Choroid plexus epithelial cell (primary cell): ENCODE measurements around the gene PPP1R7.
A peak's percentile ranks its signal among the peaks of the same experiment; 100 is the strongest.

Experiments
- DNase-seq: peaks from one replicate; pipeline ENCODE4 v3.0.0-alpha.2; 2010; ENCODE audit warnings: low read depth
- H3K4me3 ChIP-seq: 2 replicates; pipeline ENCODE4 v1.5.1; 2011; ENCODE audit warnings: low read depth, mild to moderate bottlenecking, control low read depth, low read length, moderate library complexity
- TF ChIP-seq, protein P1 (sequence below): conservative IDR thresholded peaks from 2 replicates; pipeline ENCODE4 v1.5.1; 2011; ENCODE audit warnings: low read depth, mild to moderate bottlenecking, control low read depth, inconsistent platforms, low read length, moderate library complexity

Gene PPP1R7

DNA sequence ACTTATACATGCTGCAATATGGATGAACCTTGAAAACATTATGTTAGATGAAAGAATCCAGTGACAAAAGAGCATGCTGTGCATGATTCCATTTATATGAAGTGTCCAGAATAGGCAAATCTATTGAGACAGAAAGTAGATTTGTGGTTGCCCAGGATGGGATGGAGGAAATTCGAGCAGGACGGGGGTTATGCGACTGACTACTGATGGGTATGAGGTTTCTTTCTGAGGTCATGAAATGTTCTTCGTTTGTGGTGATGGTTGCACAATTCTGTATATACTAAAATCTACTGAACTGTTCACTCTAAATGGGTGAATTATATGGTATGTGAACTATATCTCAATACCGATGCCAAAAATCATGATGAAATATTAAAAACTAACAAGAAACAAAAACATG, 29.3 kb upstream of the PPP1R7 start:
- TF ChIP-seq, protein P1, sequence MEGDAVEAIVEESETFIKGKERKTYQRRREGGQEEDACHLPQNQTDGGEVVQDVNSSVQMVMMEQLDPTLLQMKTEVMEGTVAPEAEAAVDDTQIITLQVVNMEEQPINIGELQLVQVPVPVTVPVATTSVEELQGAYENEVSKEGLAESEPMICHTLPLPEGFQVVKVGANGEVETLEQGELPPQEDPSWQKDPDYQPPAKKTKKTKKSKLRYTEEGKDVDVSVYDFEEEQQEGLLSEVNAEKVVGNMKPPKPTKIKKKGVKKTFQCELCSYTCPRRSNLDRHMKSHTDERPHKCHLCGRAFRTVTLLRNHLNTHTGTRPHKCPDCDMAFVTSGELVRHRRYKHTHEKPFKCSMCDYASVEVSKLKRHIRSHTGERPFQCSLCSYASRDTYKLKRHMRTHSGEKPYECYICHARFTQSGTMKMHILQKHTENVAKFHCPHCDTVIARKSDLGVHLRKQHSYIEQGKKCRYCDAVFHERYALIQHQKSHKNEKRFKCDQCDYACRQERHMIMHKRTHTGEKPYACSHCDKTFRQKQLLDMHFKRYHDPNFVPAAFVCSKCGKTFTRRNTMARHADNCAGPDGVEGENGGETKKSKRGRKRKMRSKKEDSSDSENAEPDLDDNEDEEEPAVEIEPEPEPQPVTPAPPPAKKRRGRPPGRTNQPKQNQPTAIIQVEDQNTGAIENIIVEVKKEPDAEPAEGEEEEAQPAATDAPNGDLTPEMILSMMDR = no peak
- H3K4me3 ChIP-seq = no peak overlapping the region
- DNase-seq = peak; percentile 76

DNA sequence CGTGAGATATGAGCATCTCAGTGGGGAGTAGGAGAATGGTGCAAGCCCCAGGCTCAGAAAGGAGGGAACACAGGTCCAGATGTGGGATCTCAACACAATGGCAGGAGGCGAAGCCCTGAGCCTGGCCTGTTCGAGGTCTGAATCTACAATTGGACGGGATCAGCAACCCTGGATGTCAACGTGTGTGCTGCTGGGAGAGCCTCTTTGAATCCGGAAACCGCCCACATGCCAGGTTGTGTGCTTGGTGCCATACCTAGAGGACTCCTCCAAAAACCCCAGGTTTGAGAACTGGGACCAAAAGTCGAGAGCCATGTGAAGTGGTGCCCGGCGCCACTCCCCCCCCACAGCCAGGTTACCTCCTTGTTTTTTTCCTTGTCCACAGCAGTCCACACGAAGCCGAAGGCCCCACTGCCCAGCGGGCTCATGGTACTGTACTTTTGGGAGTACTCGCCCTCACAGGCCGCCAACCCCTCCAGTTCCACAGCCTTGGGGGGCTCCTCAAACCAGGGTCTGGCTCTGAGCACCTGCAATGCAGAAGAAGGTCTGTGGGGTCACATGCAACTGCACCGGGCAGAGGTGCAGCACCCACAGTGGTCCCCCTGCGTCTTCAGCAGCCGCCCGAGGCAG, 27.8 kb upstream of the PPP1R7 start:
- TF ChIP-seq, protein P1 = no peak
- no peak for DNase-seq
- H3K4me3 ChIP-seq = no peak overlapping the region

DNA sequence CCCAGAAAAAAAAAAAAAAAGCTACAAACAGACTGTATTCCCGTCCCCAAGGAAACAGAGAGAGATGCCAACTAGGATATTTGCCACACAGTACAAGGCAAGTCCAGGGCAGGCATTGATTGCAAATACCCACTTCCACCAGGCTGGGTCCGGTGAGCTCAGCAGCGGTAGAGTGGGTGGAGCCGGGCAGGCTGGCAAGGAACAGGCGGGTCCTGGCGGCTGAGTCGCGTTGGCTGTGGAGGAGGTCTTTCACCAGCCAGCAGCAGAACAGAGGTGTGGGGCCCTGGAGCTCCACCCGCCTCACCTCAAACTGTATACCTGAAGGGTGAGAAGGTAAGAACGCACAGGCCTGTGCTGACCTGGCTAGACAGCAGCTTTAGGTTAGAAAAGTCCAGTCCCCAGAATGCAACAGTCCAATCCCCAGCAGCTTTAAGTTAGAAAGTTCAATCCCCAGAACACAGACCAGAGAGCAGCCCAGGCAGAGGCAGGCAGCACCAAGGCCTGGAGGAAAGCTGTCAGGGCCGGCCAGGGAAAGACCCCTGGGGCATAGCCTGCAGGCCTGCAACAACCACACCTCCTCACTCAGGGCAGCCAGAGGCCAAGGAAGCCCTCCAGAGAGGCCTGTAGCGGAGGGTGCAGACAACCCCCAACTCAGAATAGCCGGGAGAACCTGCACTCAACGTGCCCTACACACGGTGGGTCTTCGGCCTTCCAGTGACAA, 26.3 kb upstream of the PPP1R7 start:
- TF ChIP-seq, protein P1 = no peak
- DNase-seq = no peak
- no peak overlapping the region for H3K4me3 ChIP-seq

DNA sequence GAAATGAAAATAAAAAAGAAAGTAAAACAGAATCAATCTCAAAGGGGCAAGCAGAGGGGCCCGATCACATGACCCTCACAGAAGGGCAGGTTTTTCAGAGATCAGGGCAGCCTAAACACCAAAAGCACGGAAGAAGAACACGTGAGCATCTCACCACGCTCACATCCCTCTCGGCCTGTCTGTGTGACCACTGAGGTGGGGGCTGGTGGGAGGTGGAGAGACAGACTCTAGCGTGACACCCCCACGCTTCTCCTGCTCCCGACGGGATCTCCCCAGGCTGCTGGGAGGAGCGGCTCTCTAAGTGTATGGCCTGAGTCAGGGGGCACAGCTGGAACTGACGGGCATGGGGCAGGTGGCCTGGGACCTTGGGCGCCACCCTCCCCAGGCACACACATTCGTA, 24.6 kb upstream of the PPP1R7 start:
- TF ChIP-seq, protein P1 = no peak
- H3K4me3 ChIP-seq = no peak overlapping the region
- no peak for DNase-seq

DNA sequence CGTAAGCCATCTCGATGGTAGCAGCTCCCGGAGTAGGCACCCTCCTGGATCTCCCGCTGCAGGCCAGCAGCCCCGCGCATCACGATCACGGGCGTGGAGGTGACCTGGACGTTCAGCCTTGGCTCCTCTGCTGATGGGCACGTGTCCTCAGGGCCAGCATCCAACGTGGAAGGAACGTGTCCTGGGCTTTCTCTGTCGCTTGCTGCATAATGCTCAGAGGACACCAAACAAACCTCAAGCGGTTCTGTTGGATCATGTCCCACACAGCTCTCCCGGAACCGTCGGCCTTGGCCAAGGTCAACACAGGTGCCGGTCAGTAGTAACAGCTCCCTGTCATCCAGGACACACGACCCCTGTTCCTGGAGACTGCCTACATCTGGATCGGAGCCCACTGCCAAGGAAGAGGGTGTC, 24.1 kb upstream of the PPP1R7 start:
- TF ChIP-seq, protein P1 = no peak
- H3K4me3 ChIP-seq = no peak overlapping the region
- no peak for DNase-seq

DNA sequence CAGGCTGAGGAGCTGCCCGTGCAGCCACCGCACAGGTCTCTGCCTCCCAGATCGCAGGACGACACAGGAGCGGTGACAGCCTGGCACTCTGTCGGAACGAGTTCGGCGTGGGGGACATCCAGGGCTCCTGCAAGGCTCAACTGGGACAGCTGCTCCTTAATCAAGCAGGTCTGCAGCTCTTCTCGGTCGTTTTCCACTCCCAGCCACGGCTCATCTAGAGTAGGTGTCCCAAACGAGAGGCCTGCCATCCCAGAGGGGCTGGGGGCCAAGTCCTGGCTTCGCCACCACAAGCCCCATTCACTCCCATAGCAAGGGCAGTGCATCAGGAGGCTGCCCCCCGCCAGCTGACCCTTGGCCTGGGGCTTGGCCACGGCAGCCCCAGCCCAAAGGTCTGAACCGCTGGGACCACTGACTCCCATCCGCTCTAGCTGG, 23.5 kb upstream of the PPP1R7 start:
- no peak for DNase-seq
- TF ChIP-seq, protein P1 = no peak

DNA sequence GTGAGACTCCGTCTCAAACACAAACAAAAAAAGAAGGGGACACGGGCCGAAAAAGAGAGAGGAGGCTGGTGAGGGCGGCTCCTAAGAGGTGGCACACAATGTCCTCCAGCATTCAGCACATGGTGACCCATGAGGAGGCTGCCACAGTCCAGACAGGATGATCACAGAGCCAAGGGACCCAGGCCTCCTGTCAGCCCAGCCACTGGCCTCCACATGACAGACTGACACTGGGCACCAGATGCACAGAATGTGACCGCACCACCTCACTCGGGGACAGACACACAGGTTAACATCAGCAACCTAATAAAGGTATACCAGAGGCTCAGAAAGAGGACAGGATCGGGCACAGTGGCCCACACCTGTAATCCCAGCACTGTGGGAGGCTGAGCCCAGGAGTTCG, 22.0 kb upstream of the PPP1R7 start:
- no peak overlapping the region for H3K4me3 ChIP-seq
- DNase-seq = no peak
- TF ChIP-seq, protein P1 = no peak

More for the DNA sequence above, 23.5 kb upstream of the PPP1R7 start:
- H3K4me3 ChIP-seq = no peak overlapping the region
